Panc1 (cell line): Measurements from ENCODE around the gene AGER. TPM values are rescaled to one million over a fixed set of nuclear protein-coding genes. Genes with fewer than 3 reads are reported as not detected.

Source experiments
- ATAC-seq: fragments of 200-7000 bp; cut with Tn5 transposase; 2 replicates; pipeline ENCODE4 v1.9.1; 2020; ENCODE audit warnings: mild to moderate bottlenecking, moderate library complexity
- BruUV-seq: library from RNA; stranded (reverse); fragments of 400-500 nt; replicated peaks from 2 replicates; lab custom pipeline; 2021; lab: Mats Ljungman, UMichigan
- CTCF ChIA-PET: fragments of 300-600 bp; sonication (Branson Sonifier 250); formaldehyde crosslinking; loops from one replicate; lab custom pipeline; 2022; ENCODE audit warnings: antibody characterized with exemption; lab: Charles Lee
- POLR2A ChIA-PET: fragments of 300-600 bp; sonication (Branson Sonifier 250); formaldehyde crosslinking; loops from one replicate; lab custom pipeline; 2022; ENCODE audit warnings: antibody characterized with exemption; lab: Charles Lee
- DNase-seq: peaks from one replicate; pipeline ENCODE4 v3.0.0-alpha.2; 2010; ENCODE audit warnings: low read depth, low spot score
- H3K27ac ChIP-seq: 2 replicates; pipeline ENCODE4 v1.5.1; 2011; ENCODE audit warnings: mild to moderate bottlenecking, low read length, inconsistent platforms
- H3K27me3 ChIP-seq: fragments of 200-500 bp; sonication (Bioruptor generic); 2 replicates; pipeline ENCODE4 v1.6.0; 2014; ENCODE audit warnings: low read length, inconsistent platforms; ENCODE audit not compliant: control insufficient read depth, insufficient read depth
- H3K36me3 ChIP-seq: fragments of 200-500 bp; sonication (Bioruptor generic); 2 replicates; pipeline ENCODE4 v1.5.1; 2014; ENCODE audit warnings: inconsistent platforms, mild to moderate bottlenecking, low read length, moderate library complexity; ENCODE audit not compliant: control insufficient read depth, insufficient read depth
- H3K4me1 ChIP-seq: 2 replicates; pipeline ENCODE4 v1.5.1; 2011; ENCODE audit warnings: inconsistent platforms, mild to moderate bottlenecking, low read length, moderate library complexity; ENCODE audit not compliant: control insufficient read depth, insufficient read depth
- H3K4me3 ChIP-seq, 2 experiments: 2 replicates each; pipeline ENCODE4 v1.5.1; 2011 to 2012; ENCODE audit warnings: low read depth in 2 of 2, low read length in 2 of 2, mild to moderate bottlenecking in 2 of 2, inconsistent platforms in 1 of 2, moderate library complexity in 1 of 2
- H3K9me3 ChIP-seq: fragments of 200-500 bp; sonication (Bioruptor generic); 2 replicates; pipeline ENCODE4 v1.5.1; 2014; ENCODE audit warnings: low read depth, mild to moderate bottlenecking, inconsistent platforms, low read length, moderate library complexity; ENCODE audit not compliant: control insufficient read depth, insufficient read depth
- POLR2AphosphoS5 ChIP-seq: IDR thresholded peaks from 2 replicates; pipeline ENCODE4 v1.6.1; 2012; ENCODE audit warnings: mild to moderate bottlenecking, low read depth, low read length, moderate library complexity
- SIN3A ChIP-seq: IDR thresholded peaks from 2 replicates; pipeline ENCODE4 v1.6.1; 2012; ENCODE audit warnings: low read depth, mild to moderate bottlenecking, low read length, moderate library complexity, borderline replicate concordance; ENCODE audit not compliant: insufficient read depth
- TCF7L2 ChIP-seq: IDR thresholded peaks from 2 replicates; pipeline ENCODE4 v1.6.1; 2011; ENCODE audit warnings: mild to moderate bottlenecking, low read depth, low read length, inconsistent platforms
- in situ Hi-C: cut with HindIII; loops from 2 replicates; pipeline ENCODE4 v1.10.0; 2016; ENCODE audit warnings: low sequenced_read_pairs, low pct_unique_long_range_greater_than_20kb
- intact Hi-C: fragments of 100-400 bp; cut with micrococcal nuclease; formaldehyde crosslinking; loops from one replicate; pipeline ENCODE4 v1.10.0; 2022; ENCODE audit not compliant: unreplicated experiment
- total RNA-seq: library from RNA; stranded (reverse); gene quantifications from one replicate; pipeline ENCODE4 v1.2.1, GENCODE V29; 2021; ENCODE audit not compliant: unreplicated experiment
- TF ChIP-seq, protein P1 (sequence below): fragments of 450-650 bp; IDR thresholded peaks from 2 replicates; pipeline ENCODE4 v1.5.1; 2017; ENCODE audit warnings: mild to moderate bottlenecking
- TF ChIP-seq, protein P2 (sequence below), 2 experiments: IDR thresholded peaks; 2 replicates each; pipeline ENCODE4 v1.6.1; 2011 to 2012; ENCODE audit warnings: low read depth in 2 of 2, control low read depth in 1 of 2, low read length in 1 of 2, mild to moderate bottlenecking in 1 of 2, moderate library complexity in 1 of 2; ENCODE audit not compliant: insufficient read depth in 1 of 2

The AGER gene
- total RNA-seq, 1 experiment from 2014 or later: 3.7 TPM

DNA sequence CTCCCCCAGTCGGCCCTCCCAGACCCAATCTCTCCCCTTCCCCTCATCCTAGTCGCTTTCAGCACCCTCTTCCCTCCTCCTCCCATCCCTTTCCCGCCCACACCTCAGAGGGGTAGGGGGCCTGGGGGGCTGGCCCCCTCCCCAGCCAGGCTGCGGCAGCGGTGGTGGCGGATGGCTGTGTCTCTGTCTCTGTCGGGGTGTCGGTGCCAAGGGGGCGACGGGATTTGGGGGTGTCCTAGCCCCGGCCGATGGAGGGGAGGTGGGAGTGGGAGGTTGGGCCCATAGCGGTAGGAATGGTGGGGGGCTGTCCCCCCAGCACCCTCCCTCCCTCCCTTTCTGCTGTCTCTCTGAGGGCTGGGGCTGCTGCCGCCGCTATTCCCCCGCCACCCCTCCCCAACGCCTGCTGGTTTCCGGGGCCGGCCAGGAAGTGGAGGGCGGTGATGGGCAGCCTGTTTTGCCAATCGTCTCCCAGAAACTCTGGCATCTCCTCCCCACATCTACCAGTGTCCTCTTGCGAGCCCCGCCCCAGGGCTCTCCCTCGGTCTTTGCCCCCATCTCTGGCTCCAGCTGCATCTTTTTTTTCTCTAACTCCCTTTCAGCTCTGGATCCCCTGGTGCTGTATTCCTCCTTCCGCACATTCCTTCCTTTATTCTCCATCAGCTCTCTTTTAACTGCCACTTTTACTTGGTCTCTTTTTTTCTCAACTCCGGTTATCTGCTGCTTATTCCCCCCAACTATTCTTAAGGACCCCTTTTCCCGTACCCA, 8.2 kb downstream of the AGER start, which contains the start of gene AGPAT1:
Gene AGPAT1 (minus strand): TSS at position 374 of the 765 bp plus-strand sequence. CDS start 4,588 bp downstream, outside the sequence.
- BruUV-seq: no TSS peak
- Histone ChIP-seq H3K27me3 (no peaks in the 10 kb centered on the region), H3K36me3 (0 out of 2 replicates have a peak, but pooled peaks cover 4% of the 10 kb centered on the region), H3K9me3 (no peaks in the 10 kb centered on the region), H3K27ac (peak within 1 kb of the TSS; percentile 98), H3K4me3 (peak within 1 kb of the TSS; percentile 61 to 64), H3K4me1 (peaks cover 37% of the 10 kb centered on the region)
- TF ChIP-seq POLR2AphosphoS5 (peak; percentile 79), TCF7L2 (no peak)
- POLR2A ChIA-PET: no interaction called here
- CTCF ChIA-PET: no interaction called here
- DNase-seq: no peak
- ATAC-seq: peak; percentile 78
- intact Hi-C loops: no loop called here
- in situ Hi-C loops: no loop called here

DNA sequence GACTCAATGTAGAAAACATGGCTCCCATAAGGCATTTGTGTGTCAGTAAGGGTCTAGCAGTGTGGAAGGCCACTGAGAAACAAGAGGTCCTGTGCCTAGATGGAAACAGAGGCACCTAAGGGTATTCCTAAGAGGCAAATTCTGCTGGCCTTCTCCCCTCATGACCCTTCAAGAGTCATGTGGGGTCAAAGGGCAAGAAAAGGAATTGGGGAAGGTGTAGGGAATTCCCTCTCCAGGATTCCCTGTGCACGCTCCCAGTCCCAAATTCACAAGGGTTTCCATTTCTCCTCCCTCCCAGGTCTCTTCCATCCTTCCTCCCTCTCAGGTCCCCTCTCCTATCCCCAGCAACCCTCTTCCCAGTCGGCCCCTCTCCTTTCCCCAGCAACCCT, 8.7 kb downstream of the AGER start:
- Histone ChIP-seq H3K4me1 (peaks cover 37% of the 10 kb centered on the region), H3K36me3 (0 out of 2 replicates have a peak, but pooled peaks cover 4% of the 10 kb centered on the region), H3K27me3 (no peaks in the 10 kb centered on the region), H3K27ac (peak overlapping the region; percentile 98), H3K4me3 (peak overlapping the region; percentile 61 to 64), H3K9me3 (no peaks in the 10 kb centered on the region)
- no peak for ATAC-seq
- DNase-seq: no peak
- TF ChIP-seq SIN3A (no peak), TCF7L2 (no peak), POLR2AphosphoS5 (no peak)
- TF ChIP-seq, protein P1, sequence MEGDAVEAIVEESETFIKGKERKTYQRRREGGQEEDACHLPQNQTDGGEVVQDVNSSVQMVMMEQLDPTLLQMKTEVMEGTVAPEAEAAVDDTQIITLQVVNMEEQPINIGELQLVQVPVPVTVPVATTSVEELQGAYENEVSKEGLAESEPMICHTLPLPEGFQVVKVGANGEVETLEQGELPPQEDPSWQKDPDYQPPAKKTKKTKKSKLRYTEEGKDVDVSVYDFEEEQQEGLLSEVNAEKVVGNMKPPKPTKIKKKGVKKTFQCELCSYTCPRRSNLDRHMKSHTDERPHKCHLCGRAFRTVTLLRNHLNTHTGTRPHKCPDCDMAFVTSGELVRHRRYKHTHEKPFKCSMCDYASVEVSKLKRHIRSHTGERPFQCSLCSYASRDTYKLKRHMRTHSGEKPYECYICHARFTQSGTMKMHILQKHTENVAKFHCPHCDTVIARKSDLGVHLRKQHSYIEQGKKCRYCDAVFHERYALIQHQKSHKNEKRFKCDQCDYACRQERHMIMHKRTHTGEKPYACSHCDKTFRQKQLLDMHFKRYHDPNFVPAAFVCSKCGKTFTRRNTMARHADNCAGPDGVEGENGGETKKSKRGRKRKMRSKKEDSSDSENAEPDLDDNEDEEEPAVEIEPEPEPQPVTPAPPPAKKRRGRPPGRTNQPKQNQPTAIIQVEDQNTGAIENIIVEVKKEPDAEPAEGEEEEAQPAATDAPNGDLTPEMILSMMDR: no peak
- TF ChIP-seq, protein P2, sequence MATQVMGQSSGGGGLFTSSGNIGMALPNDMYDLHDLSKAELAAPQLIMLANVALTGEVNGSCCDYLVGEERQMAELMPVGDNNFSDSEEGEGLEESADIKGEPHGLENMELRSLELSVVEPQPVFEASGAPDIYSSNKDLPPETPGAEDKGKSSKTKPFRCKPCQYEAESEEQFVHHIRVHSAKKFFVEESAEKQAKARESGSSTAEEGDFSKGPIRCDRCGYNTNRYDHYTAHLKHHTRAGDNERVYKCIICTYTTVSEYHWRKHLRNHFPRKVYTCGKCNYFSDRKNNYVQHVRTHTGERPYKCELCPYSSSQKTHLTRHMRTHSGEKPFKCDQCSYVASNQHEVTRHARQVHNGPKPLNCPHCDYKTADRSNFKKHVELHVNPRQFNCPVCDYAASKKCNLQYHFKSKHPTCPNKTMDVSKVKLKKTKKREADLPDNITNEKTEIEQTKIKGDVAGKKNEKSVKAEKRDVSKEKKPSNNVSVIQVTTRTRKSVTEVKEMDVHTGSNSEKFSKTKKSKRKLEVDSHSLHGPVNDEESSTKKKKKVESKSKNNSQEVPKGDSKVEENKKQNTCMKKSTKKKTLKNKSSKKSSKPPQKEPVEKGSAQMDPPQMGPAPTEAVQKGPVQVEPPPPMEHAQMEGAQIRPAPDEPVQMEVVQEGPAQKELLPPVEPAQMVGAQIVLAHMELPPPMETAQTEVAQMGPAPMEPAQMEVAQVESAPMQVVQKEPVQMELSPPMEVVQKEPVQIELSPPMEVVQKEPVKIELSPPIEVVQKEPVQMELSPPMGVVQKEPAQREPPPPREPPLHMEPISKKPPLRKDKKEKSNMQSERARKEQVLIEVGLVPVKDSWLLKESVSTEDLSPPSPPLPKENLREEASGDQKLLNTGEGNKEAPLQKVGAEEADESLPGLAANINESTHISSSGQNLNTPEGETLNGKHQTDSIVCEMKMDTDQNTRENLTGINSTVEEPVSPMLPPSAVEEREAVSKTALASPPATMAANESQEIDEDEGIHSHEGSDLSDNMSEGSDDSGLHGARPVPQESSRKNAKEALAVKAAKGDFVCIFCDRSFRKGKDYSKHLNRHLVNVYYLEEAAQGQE (IDR thresholded peaks at IDR 0.05; ENCODE audit: insufficient read depth in 1 of 2, low read depth in 2 of 2, low read length in 1 of 2): no peak
- intact Hi-C loops: no loop called here
- ChIA-PET POLR2A (no interaction called here), CTCF (no interaction called here)
- BruUV-seq: TSS peak; percentile 86
- in situ Hi-C loops: no loop called here

DNA sequence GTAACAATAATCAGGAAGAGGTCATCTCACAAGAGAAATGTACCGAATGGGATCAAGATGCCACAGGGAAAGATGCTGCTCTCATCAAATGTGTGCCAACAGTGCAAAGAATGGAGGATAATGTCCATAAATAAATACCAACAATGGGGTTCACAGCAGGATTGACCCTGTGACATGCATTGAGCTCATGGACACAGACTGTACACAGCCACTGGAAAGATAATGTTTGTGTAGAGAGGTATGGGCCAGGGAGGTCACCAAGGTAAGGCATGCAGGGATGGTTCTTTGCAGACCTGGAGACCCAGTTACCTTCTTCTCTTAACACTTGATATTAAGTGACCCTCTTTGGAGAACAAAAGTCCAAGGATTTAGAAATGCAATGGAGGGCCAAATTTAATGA, 9.6 kb downstream of the AGER start:
- ChIA-PET CTCF (no interaction called here), POLR2A (no interaction called here)
- Histone ChIP-seq H3K4me3 (no peak overlapping the region), H3K9me3 (no peaks in the 10 kb centered on the region), H3K36me3 (0 out of 2 replicates have a peak, but pooled peaks cover 4% of the 10 kb centered on the region), H3K27me3 (no peaks in the 10 kb centered on the region), H3K27ac (no peak overlapping the region), H3K4me1 (peaks cover 36% of the 10 kb centered on the region)
- no peak for ATAC-seq
- TF ChIP-seq TCF7L2 (no peak), POLR2AphosphoS5 (no peak), SIN3A (no peak)
- TF ChIP-seq, protein P2 (IDR thresholded peaks at IDR 0.05; ENCODE audit: insufficient read depth in 1 of 2, low read depth in 2 of 2, low read length in 1 of 2): no peak
- TF ChIP-seq, protein P1: no peak
- DNase-seq: no peak
- BruUV-seq: no TSS peak
- intact Hi-C loops: no loop called here
- in situ Hi-C loops: no loop called here
